GM12801 (cell line): ENCODE results near the gene ARHGEF25.

Source experiments
- CTCF ChIP-seq: IDR thresholded peaks from one replicate; pipeline ENCODE4 v1.5.1; 2011; ENCODE audit warnings: control low read depth; ENCODE audit not compliant: insufficient read length; ENCODE audit errors: extremely low read depth

ARHGEF25 gene

GRCh38 chr12:57637364-57637763, 26.1 kb downstream of the ARHGEF25 start:
- no peak for TF ChIP-seq CTCF

GRCh38 chr12:57638096-57638495, 26.9 kb downstream of the ARHGEF25 start:
- TF ChIP-seq CTCF: no peak

- TF ChIP-seq CTCF: no peak
Observed at GRCh38 chr12:57640175-57641042, 29.2 kb downstream of the ARHGEF25 start.

GRCh38 chr12:57641699-57642442, 30.6 kb downstream of the ARHGEF25 start:
- no peak for TF ChIP-seq CTCF

GRCh38 chr12:57654042-57654441, 42.8 kb downstream of the ARHGEF25 start:
- TF ChIP-seq CTCF: no peak

GRCh38 chr12:57655541-57656240, 44.5 kb downstream of the ARHGEF25 start:
- no peak for TF ChIP-seq CTCF

GRCh38 chr12:57657744-57658143, 46.5 kb downstream of the ARHGEF25 start:
- TF ChIP-seq CTCF: no peak
